ENCODE data around the gene CASP6. TPM values are rescaled to one million over a fixed set of nuclear protein-coding genes. Genes with fewer than 3 reads are reported as not detected.

CASP6 gene
- total RNA-seq, 1 experiment from 2014 or later = 22.4 TPM

DNA sequence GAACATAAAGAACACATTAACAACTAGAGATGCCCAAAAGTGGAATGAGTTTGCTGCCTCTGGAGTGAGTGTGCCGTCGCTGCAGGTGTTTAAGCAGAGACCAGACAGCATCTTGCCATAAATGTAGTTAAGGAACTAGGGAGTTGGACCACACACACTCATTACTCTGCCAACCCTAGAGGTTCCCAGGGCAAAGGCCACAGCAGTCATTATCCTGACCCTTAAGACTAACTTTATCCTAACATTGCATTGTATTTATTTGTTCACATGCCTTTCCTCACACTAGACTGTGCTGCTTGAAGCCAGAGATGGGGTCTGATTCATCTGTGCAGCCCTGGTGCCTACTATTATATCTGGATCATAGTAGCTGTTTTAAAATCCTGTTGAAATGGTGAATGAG, 43.5 kb upstream of the CASP6 start:
- Histone ChIP-seq H3K9me2 (ENCODE audit: insufficient read depth) (no peaks in the 10 kb centered on the region), H3K4me2 (no peak overlapping the region), H3K27ac (no peak overlapping the region), H3F3A (ENCODE audit: insufficient read depth, low read depth) (no peaks in the 10 kb centered on the region), H3K4me1 (replicated peaks; ENCODE audit: insufficient read depth) (no peaks in the 10 kb centered on the region), H4K20me1 (ENCODE audit: insufficient read depth) (no peaks in the 10 kb centered on the region), H3K36me3 (ENCODE audit: low read depth) (no peaks in the 10 kb centered on the region), H3K4me3 (no peak overlapping the region), H3K27me3 (ENCODE audit: insufficient read depth, low read depth) (no peaks in the 10 kb centered on the region), H3K79me2 (ENCODE audit: low read depth) (no peaks in the 10 kb centered on the region), H2AFZ (no peak overlapping the region), H3K9me3 (ENCODE audit: insufficient read depth, low read depth) (no peaks in the 10 kb centered on the region)
- intact Hi-C loops (cut with micrococcal nuclease; ENCODE audit: unreplicated experiment) = no loop called here
- no peak for TF ChIP-seq EZH2 (IDR thresholded peaks at IDR 0.05; ENCODE audit: low read depth)
- TF ChIP-seq, protein P1, sequence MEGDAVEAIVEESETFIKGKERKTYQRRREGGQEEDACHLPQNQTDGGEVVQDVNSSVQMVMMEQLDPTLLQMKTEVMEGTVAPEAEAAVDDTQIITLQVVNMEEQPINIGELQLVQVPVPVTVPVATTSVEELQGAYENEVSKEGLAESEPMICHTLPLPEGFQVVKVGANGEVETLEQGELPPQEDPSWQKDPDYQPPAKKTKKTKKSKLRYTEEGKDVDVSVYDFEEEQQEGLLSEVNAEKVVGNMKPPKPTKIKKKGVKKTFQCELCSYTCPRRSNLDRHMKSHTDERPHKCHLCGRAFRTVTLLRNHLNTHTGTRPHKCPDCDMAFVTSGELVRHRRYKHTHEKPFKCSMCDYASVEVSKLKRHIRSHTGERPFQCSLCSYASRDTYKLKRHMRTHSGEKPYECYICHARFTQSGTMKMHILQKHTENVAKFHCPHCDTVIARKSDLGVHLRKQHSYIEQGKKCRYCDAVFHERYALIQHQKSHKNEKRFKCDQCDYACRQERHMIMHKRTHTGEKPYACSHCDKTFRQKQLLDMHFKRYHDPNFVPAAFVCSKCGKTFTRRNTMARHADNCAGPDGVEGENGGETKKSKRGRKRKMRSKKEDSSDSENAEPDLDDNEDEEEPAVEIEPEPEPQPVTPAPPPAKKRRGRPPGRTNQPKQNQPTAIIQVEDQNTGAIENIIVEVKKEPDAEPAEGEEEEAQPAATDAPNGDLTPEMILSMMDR (conservative IDR thresholded peaks at IDR 0.05) = no peak
- ChIA-PET POLR2A (ENCODE audit: unreplicated experiment) (no interaction called here), CTCF (no interaction called here)
- DNase-seq = no peak
- no TSS peak for BruUV-seq (replicated peaks)

DNA sequence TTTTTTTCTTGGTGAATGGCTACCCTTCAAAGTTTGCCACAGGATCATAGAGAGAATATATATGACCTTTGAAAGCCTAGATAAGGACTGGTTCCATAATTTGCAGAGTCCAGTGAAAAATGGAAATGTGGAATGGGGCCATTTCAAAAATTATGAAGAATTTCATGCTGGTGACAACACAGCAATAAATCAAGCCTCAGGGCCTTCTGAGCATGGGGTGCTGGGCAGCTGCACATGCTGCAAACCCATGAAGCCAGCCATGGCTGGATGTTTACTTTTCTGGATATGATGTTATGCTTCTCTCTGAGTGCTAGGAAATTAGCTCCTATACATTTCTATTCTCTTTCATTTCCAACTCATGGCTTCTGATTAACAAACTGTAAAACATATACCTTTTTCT, 42.6 kb upstream of the CASP6 start:
- Histone ChIP-seq H3K79me2 (ENCODE audit: low read depth) (no peaks in the 10 kb centered on the region), H4K20me1 (ENCODE audit: insufficient read depth) (no peaks in the 10 kb centered on the region), H3K9me2 (ENCODE audit: insufficient read depth) (no peaks in the 10 kb centered on the region), H3K27ac (no peak overlapping the region), H3F3A (ENCODE audit: insufficient read depth, low read depth) (no peaks in the 10 kb centered on the region), H3K4me1 (replicated peaks; ENCODE audit: insufficient read depth) (no peaks in the 10 kb centered on the region), H2AFZ (no peak overlapping the region), H3K4me2 (no peak overlapping the region), H3K36me3 (ENCODE audit: low read depth) (no peaks in the 10 kb centered on the region), H3K9me3 (ENCODE audit: insufficient read depth, low read depth) (no peaks in the 10 kb centered on the region), H3K4me3 (no peak overlapping the region), H3K27me3 (ENCODE audit: insufficient read depth, low read depth) (no peaks in the 10 kb centered on the region)
- ChIA-PET POLR2A (ENCODE audit: unreplicated experiment) (no interaction called here), CTCF (no interaction called here)
- DNase-seq = no peak
- TF ChIP-seq, protein P1 (conservative IDR thresholded peaks at IDR 0.05) = no peak
- no peak for TF ChIP-seq EZH2 (IDR thresholded peaks at IDR 0.05; ENCODE audit: low read depth)
- intact Hi-C loops (cut with micrococcal nuclease; ENCODE audit: unreplicated experiment) = no loop called here
- BruUV-seq (replicated peaks) = no TSS peak

DNA sequence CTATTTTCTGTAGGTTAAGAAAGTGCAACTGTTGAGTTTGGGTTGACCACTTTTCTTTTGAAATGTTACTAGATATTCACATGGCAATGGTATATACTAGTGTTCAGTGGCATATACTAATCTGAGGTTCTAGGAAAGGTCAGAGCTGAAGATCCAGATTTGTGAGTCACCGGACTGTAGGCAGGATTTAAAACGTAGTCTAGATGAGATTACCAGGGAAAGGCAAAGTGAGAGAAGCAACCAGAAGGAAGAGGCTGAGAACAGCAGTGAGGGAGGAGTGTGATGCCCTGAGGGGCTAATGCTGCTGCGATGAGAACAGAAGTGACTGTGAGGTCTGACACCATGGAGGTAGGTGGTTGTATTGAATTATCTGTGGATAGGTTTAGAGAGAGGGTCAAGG, 36.3 kb upstream of the CASP6 start:
- no peaks in the 10 kb centered on the region for H3K9me2 ChIP-seq (ENCODE audit: insufficient read depth)
- H3K9me3 ChIP-seq (ENCODE audit: insufficient read depth, low read depth) = no peaks in the 10 kb centered on the region
- TF ChIP-seq, protein P1 (conservative IDR thresholded peaks at IDR 0.05) = no peak
- TF ChIP-seq EZH2 (IDR thresholded peaks at IDR 0.05; ENCODE audit: low read depth) = no peak
- no TSS peak for BruUV-seq (replicated peaks)
- intact Hi-C loops (cut with micrococcal nuclease; ENCODE audit: unreplicated experiment) = no loop called here
- no peaks in the 10 kb centered on the region for H3K79me2 ChIP-seq (ENCODE audit: low read depth)
- H3K36me3 ChIP-seq (ENCODE audit: low read depth) = no peaks in the 10 kb centered on the region
- DNase-seq = no peak
- no peaks in the 10 kb centered on the region for H3K27me3 ChIP-seq (ENCODE audit: insufficient read depth, low read depth)
- H2AFZ ChIP-seq = no peak overlapping the region
- no peak overlapping the region for H3K27ac ChIP-seq
- H3K4me2 ChIP-seq = no peak overlapping the region
- H3F3A ChIP-seq (ENCODE audit: insufficient read depth, low read depth) = no peaks in the 10 kb centered on the region
- ChIA-PET CTCF (no interaction called here), POLR2A (ENCODE audit: unreplicated experiment) (no interaction called here)
- no peak overlapping the region for H3K4me3 ChIP-seq
- H3K4me1 ChIP-seq (replicated peaks; ENCODE audit: insufficient read depth) = no peaks in the 10 kb centered on the region
- no peaks in the 10 kb centered on the region for H4K20me1 ChIP-seq (ENCODE audit: insufficient read depth)
